Hepatocyte (in vitro differentiated cells): ENCODE data around the gene KRTAP2-4. TPM values are rescaled to one million over a fixed set of nuclear protein-coding genes. Genes with fewer than 3 reads are reported as not detected.
"Not testable (repeated sequence)": the region's sequence is repeated elsewhere in the genome, so short reads cannot be mapped to it uniquely, and the experiment has no call there.

ENCODE experiments used
- DNase-seq: peaks from one replicate; pipeline ENCODE4 v3.0.0-alpha.2; 2016; ENCODE audit warnings: low spot score
- H2AFZ ChIP-seq: fragments of 200-600 bp; sonication (generic); 2 replicates; pipeline ENCODE4 v1.6.0; 2016; ENCODE audit warnings: antibody characterized with exemption, mild to moderate bottlenecking
- H3K27ac ChIP-seq: fragments of 200-600 bp; sonication (generic); 2 replicates; pipeline ENCODE4 v1.5.1; 2016; ENCODE audit warnings: mild to moderate bottlenecking
- H3K27me3 ChIP-seq: fragments of 200-600 bp; sonication (generic); 2 replicates; pipeline ENCODE4 v1.6.1; 2016
- H3K36me3 ChIP-seq: fragments of 200-600 bp; sonication (generic); replicated peaks from 2 replicates; pipeline ENCODE4 v1.5.1; 2016; ENCODE audit warnings: low read depth; ENCODE audit not compliant: insufficient read depth
- H3K4me1 ChIP-seq: fragments of 200-600 bp; sonication (generic); 2 replicates; pipeline ENCODE4 v1.5.1; 2016; ENCODE audit warnings: mild to moderate bottlenecking, moderate library complexity; ENCODE audit not compliant: insufficient read depth
- H3K4me2 ChIP-seq: fragments of 200-600 bp; sonication (generic); 2 replicates; pipeline ENCODE4 v1.6.0; 2016
- H3K4me3 ChIP-seq: fragments of 200-600 bp; sonication (generic); 2 replicates; pipeline ENCODE4 v1.5.1; 2016; ENCODE audit warnings: mild to moderate bottlenecking
- H3K79me2 ChIP-seq: fragments of 200-600 bp; sonication (generic); 2 replicates; pipeline ENCODE4 v1.6.0; 2017; ENCODE audit warnings: mild to moderate bottlenecking
- H3K9me2 ChIP-seq: fragments of 200-600 bp; sonication (generic); replicated peaks from 2 replicates; pipeline ENCODE4 v1.6.0; 2017; ENCODE audit warnings: mild to moderate bottlenecking; ENCODE audit not compliant: insufficient read depth
- H3K9me3 ChIP-seq: fragments of 200-600 bp; sonication (generic); 2 replicates; pipeline ENCODE4 v1.5.1; 2016; ENCODE audit warnings: low read depth, mild to moderate bottlenecking
- H4K20me1 ChIP-seq: fragments of 200-600 bp; sonication (generic); 2 replicates; pipeline ENCODE4 v1.6.0; 2016; ENCODE audit warnings: mild to moderate bottlenecking; ENCODE audit not compliant: insufficient read depth, poor library complexity, severe bottlenecking
- CTCF ChIP-seq: fragments of 200-600 bp; sonication (generic); IDR thresholded peaks from 2 replicates; pipeline ENCODE4 v1.5.1; 2016; ENCODE audit warnings: antibody characterized with exemption, mild to moderate bottlenecking; ENCODE audit not compliant: poor library complexity
- EZH2 ChIP-seq: fragments of 200-600 bp; sonication (generic); IDR thresholded peaks from 2 replicates; pipeline ENCODE4 v1.6.1; 2016; ENCODE audit warnings: antibody characterized with exemption, mild to moderate bottlenecking, borderline replicate concordance
- EZH2phosphoT487 ChIP-seq: fragments of 200-600 bp; sonication (generic); IDR thresholded peaks from one replicate; pipeline ENCODE4 v1.6.1; 2018; ENCODE audit warnings: antibody characterized with exemption, mild to moderate bottlenecking, low read depth, moderate library complexity; ENCODE audit not compliant: unreplicated experiment, severe bottlenecking
- WGBS: methylation state at CpG from one replicate; pipeline ENCODE4 v1.1.6; 2016; ENCODE audit warnings: low lambda C conversion rate; ENCODE audit errors: missing lambda C conversion rate; 5-methylcytosine and 5-hydroxymethylcytosine counted together
- polyA plus RNA-seq: library from polyadenylated mRNA; unstranded; fragments of >200 nt; fragmentation: Nextera tagmentation; extraction: Ambion mirVana; gene quantifications from 2 replicates; pipeline ENCODE4 v1.2.1, GENCODE V29; 2016
- total RNA-seq: library from RNA; depleted of rRNA; stranded (reverse); fragments of >200 nt; gene quantifications from 2 replicates; pipeline ENCODE4 v1.2.3, GENCODE V29; 2014

KRTAP2-4 gene
- total and polyA plus RNA-seq, 2 experiments from 2014 or later: not detected

GRCh38 chr17:41042953-41043352 is 22.7 kb downstream of the KRTAP2-4 start:
- Histone ChIP-seq H3K4me3 (no peak overlapping the region), H3K79me2 (no peaks in the 10 kb centered on the region), H3K36me3 (no peaks in the 10 kb centered on the region), H3K4me2 (no peak overlapping the region), H3K27ac (no peak overlapping the region), H3K9me3 (no peaks in the 10 kb centered on the region), H3K27me3 (no peaks in the 10 kb centered on the region), H2AFZ (no peak overlapping the region), H3K9me2 (no peaks in the 10 kb centered on the region), H4K20me1 (no peaks in the 10 kb centered on the region), H3K4me1 (peaks cover under 1% of the 10 kb centered on the region)
- 100% methylated on average over 1 of the region's 1 CpG for WGBS
- DNase-seq: no peak
- TF ChIP-seq CTCF (no peak), EZH2 (no peak), EZH2phosphoT487 (no peak)

GRCh38 chr17:41040783-41041571 is 24.7 kb downstream of the KRTAP2-4 start, which contains the start of gene KRTAP1-1:
KRTAP1-1 (minus strand) TSS chr17:41041450; CDS start chr17:41041397, 53 bp downstream.
- H3K27me3 ChIP-seq, H3K4me3 ChIP-seq, H4K20me1 ChIP-seq, H3K4me1 ChIP-seq, H3K79me2 ChIP-seq, H3K36me3 ChIP-seq, H3K9me2 ChIP-seq, H3K9me3 ChIP-seq, H3K27ac ChIP-seq, DNase-seq, H3K4me2 ChIP-seq, H2AFZ ChIP-seq: not testable (repeated sequence)
- 90% methylated on average over 14 of the region's 14 CpGs for WGBS

- DNase-seq: no peak
- H3K4me3 ChIP-seq: no peak overlapping the region
- no peaks in the 10 kb centered on the region for H3K9me3 ChIP-seq
- TF ChIP-seq EZH2 (no peak), EZH2phosphoT487 (no peak), CTCF (no peak)
- H2AFZ ChIP-seq: no peak overlapping the region
- no peaks in the 10 kb centered on the region for H3K9me2 ChIP-seq
- WGBS: 69% methylated on average over 2 of the region's 2 CpGs
- H3K4me1 ChIP-seq: no peaks in the 10 kb centered on the region
- H3K27ac ChIP-seq: no peak overlapping the region
- H4K20me1 ChIP-seq: no peaks in the 10 kb centered on the region
- H3K36me3 ChIP-seq: no peaks in the 10 kb centered on the region
- H3K79me2 ChIP-seq: no peaks in the 10 kb centered on the region
- no peaks in the 10 kb centered on the region for H3K27me3 ChIP-seq
- H3K4me2 ChIP-seq: no peak overlapping the region
Observed at GRCh38 chr17:41037853-41038350, 27.8 kb downstream of the KRTAP2-4 start.

GRCh38 chr17:41034346-41034935 is 31.2 kb downstream of the KRTAP2-4 start, which contains the start of gene KRTAP1-3:
KRTAP1-3 (minus strand) TSS chr17:41034874; CDS start chr17:41034821, 53 bp downstream.
- not testable (repeated sequence) for H3K27ac ChIP-seq, DNase-seq, H2AFZ ChIP-seq, H3K36me3 ChIP-seq, H4K20me1 ChIP-seq, H3K9me2 ChIP-seq, H3K4me3 ChIP-seq, H3K27me3 ChIP-seq, H3K79me2 ChIP-seq, H3K9me3 ChIP-seq, H3K4me1 ChIP-seq, H3K4me2 ChIP-seq
- WGBS: 94% methylated on average over 9 of the region's 10 CpGs
